HepG2 (cell line): ENCODE data around the gene TXLNA. TPM values are rescaled to one million over a fixed set of nuclear protein-coding genes. Genes with fewer than 3 reads are reported as not detected.

Experiments used
- ATAC-seq: fragments of 200-7000 bp; cut with Tn5 transposase; 3 replicates; pipeline ENCODE4 v1.9.1; 2020; ENCODE audit warnings: mild to moderate bottlenecking, moderate library complexity
- BruUV-seq: library from RNA; stranded (reverse); fragments of 400-500 nt; replicated peaks from 2 replicates; lab custom pipeline; 2021; lab: Mats Ljungman, UMichigan
- CTCF ChIA-PET: fragments of 300-600 bp; formaldehyde crosslinking; extraction: SDS; loops from one replicate; lab custom pipeline; 2021; ENCODE audit warnings: low total read pairs, inconsistent platforms, low intra/inter-chr PET ratio; lab: Yijun Ruan, JAX
- POLR2A ChIA-PET: fragments of 350-600 bp; sonication (Branson Sonifier 250); formaldehyde crosslinking; loops from one replicate; lab custom pipeline; 2020; ENCODE audit warnings: antibody characterized with exemption, inconsistent platforms; lab: Yijun Ruan, JAX
- DNase-seq: peaks from one replicate; pipeline ENCODE4 v3.0.0-alpha.2; 2015; ENCODE audit warnings: low spot score
- FAIRE-seq: peaks from 3 replicates; lab custom pipeline; 2011; peaks lifted over from hg19 to GRCh38; lab: Jason Lieb, UNC
- H2AFZ ChIP-seq: one replicate; pipeline ENCODE4 v1.6.1; 2011; ENCODE audit warnings: low read length, inconsistent platforms
- H3K27ac ChIP-seq: fragments of 300-600 bp; 3 replicates; pipeline ENCODE4 v1.8.0; 2011; ENCODE audit warnings: mixed run types, mild to moderate bottlenecking, mixed read lengths, low read length, inconsistent platforms; ENCODE audit not compliant: insufficient read depth; ENCODE audit errors: extremely low read length
- H3K27me3 ChIP-seq, 2 experiments: fragments of 200-600 bp in 1 of 2; 2 replicates in 1 of 2; 3 replicates in 1 of 2; pipeline versions ENCODE4 v1.6.0 to v1.8.0; 2011; ENCODE audit warnings: low read length in 2 of 2, mild to moderate bottlenecking in 2 of 2, moderate library complexity in 2 of 2, inconsistent platforms in 1 of 2; ENCODE audit not compliant: insufficient read depth in 2 of 2, control insufficient read depth in 1 of 2
- H3K36me3 ChIP-seq, 2 experiments: fragments of 200-600 bp in 1 of 2; replicated peaks in 1 of 2; 2 replicates in 1 of 2; 3 replicates in 1 of 2; pipeline versions ENCODE4 v1.5.1 to v1.8.0; 2011; ENCODE audit warnings: low read length in 2 of 2, inconsistent platforms in 1 of 2; ENCODE audit not compliant: insufficient read depth in 2 of 2, control insufficient read depth in 1 of 2
- H3K4me1 ChIP-seq: 2 replicates; pipeline ENCODE4 v1.5.1; 2012; ENCODE audit warnings: low read length, inconsistent platforms; ENCODE audit not compliant: insufficient read depth
- H3K4me2 ChIP-seq: 2 replicates; pipeline ENCODE4 v1.6.0; 2011; ENCODE audit warnings: low read depth, low read length, inconsistent platforms
- H3K4me3 ChIP-seq, 3 experiments: fragments of 200-600 bp in 1 of 3; sonication (generic), shearing (Covaris generic) in 1 of 3; replicated peaks in 1 of 3; 2 replicates each; pipeline ENCODE4 v1.5.1; 2011 to 2016; ENCODE audit warnings: low read length in 3 of 3, inconsistent platforms in 2 of 3, low read depth in 2 of 3, mild to moderate bottlenecking in 2 of 3, control low read depth in 1 of 3, mixed read lengths in 1 of 3; ENCODE audit not compliant: insufficient read depth in 1 of 3
- H3K79me2 ChIP-seq: one replicate; pipeline ENCODE4 v1.6.1; 2011; ENCODE audit warnings: low read length, inconsistent platforms; ENCODE audit not compliant: insufficient read depth
- H3K9ac ChIP-seq: 2 replicates; pipeline ENCODE4 v1.6.0; 2011; ENCODE audit warnings: mild to moderate bottlenecking, low read depth, low read length, inconsistent platforms; ENCODE audit not compliant: insufficient read depth
- H3K9me3 ChIP-seq: 2 replicates; pipeline ENCODE4 v1.5.1; 2012; ENCODE audit warnings: mild to moderate bottlenecking, low read length
- H4K20me1 ChIP-seq: 2 replicates; pipeline ENCODE4 v1.6.0; 2011; ENCODE audit warnings: inconsistent platforms, mild to moderate bottlenecking, low read length, moderate library complexity; ENCODE audit not compliant: insufficient read depth
- AGO1 ChIP-seq: fragments of 200-400 bp; formaldehyde crosslinking; IDR thresholded peaks from 2 replicates; pipeline ENCODE4 v1.6.1; 2017; ENCODE audit warnings: mild to moderate bottlenecking, low read depth, low read length, moderate library complexity; ENCODE audit not compliant: poor library complexity, severe bottlenecking
- ARNT2 ChIP-seq: sonication (generic); formaldehyde crosslinking; IDR thresholded peaks from 2 replicates; pipeline ENCODE4 v1.8.0; 2022; ENCODE audit warnings: mild to moderate bottlenecking, low read depth, missing genetic modification reagents, moderate library complexity
- SAP130 ChIP-seq: IDR thresholded peaks from 2 replicates; pipeline ENCODE4 v1.6.1; 2016; ENCODE audit warnings: low read depth
- SIN3A ChIP-seq: IDR thresholded peaks from 2 replicates; pipeline ENCODE4 v1.6.1; 2011; ENCODE audit warnings: low read depth, mild to moderate bottlenecking, control low read depth, low read length, borderline replicate concordance
- STAG1 ChIP-seq: sonication (generic); formaldehyde crosslinking; IDR thresholded peaks from 2 replicates; pipeline ENCODE4 v1.4.0; 2020; ENCODE audit warnings: missing genetic modification reagents
- YY1 ChIP-seq: IDR thresholded peaks from 2 replicates; pipeline ENCODE4 v1.6.1; 2011; ENCODE audit warnings: low read length, low read depth, moderate library complexity, mild to moderate bottlenecking; ENCODE audit not compliant: insufficient read depth, insufficient replicate concordance
- ZNF12 ChIP-seq: sonication (generic); formaldehyde crosslinking; IDR thresholded peaks from 2 replicates; pipeline ENCODE4 v1.5.0; 2020; ENCODE audit warnings: missing genetic modification reagents
- WGBS: methylation state at CpG from one replicate; pipeline ENCODE4 v1.1.6; 2017; ENCODE audit warnings: low lambda C conversion rate; 5-methylcytosine and 5-hydroxymethylcytosine counted together
- in situ Hi-C: cut with HindIII; loops from 2 replicates; pipeline ENCODE4 v1.10.0; 2017; ENCODE audit warnings: low pct_unique_long_range_greater_than_20kb; ENCODE audit not compliant: extremely low pct_ligation_motif_present
- intact Hi-C: fragments of 100-400 bp; cut with micrococcal nuclease; formaldehyde crosslinking; loops from one replicate; pipeline ENCODE4 v1.10.0; 2022; ENCODE audit not compliant: unreplicated experiment
- polyA plus RNA-seq, 8 experiments: library from polyadenylated mRNA; depleted of rRNA in 3 of 8; stranded (reverse) in 7 of 8; unstranded in 1 of 8; fragments of >200 nt; fragmentation: Illumina TruSeq in 4 of 8; extraction: Trizol in 4 of 8; gene quantifications; 2 replicates each; pipeline versions ENCODE4 v1.2.1 to v1.2.3, GENCODE V29; 2011 to 2016; ENCODE audit warnings: low read depth in 4 of 8, missing spikeins in 1 of 8, mixed read lengths in 1 of 8; ENCODE audit not compliant: insufficient read depth in 1 of 8
- total RNA-seq, 5 experiments: library from RNA; depleted of rRNA; stranded (reverse); fragments of >200 nt; fragmentation: Illumina TruSeq; extraction: Trizol; gene quantifications; 2 replicates each; pipeline ENCODE4 v1.2.3, GENCODE V29; 2016; ENCODE audit warnings: low read depth in 1 of 5
- TF ChIP-seq, protein P1 (sequence below): sonication (generic); formaldehyde crosslinking; IDR thresholded peaks from 2 replicates; pipeline ENCODE4 v1.4.0; 2020; ENCODE audit warnings: missing genetic modification reagents, borderline replicate concordance
- TF ChIP-seq, protein P2 (sequence below): sonication (generic); formaldehyde crosslinking; IDR thresholded peaks from 2 replicates; pipeline ENCODE4 v1.5.1; 2020; ENCODE audit warnings: mild to moderate bottlenecking, missing genetic modification reagents, moderate library complexity
- TF ChIP-seq, protein P3 (sequence below): sonication (generic); IDR thresholded peaks from 2 replicates; pipeline ENCODE4 v1.6.1; 2016; ENCODE audit warnings: low read depth, borderline replicate concordance

Gene TXLNA
- total and polyA plus RNA-seq, 2 of the 13 experiments (the other 11 are each of a cell fraction or from before 2014, with no cell fraction given): 29.6 to 67.8 TPM

DNA sequence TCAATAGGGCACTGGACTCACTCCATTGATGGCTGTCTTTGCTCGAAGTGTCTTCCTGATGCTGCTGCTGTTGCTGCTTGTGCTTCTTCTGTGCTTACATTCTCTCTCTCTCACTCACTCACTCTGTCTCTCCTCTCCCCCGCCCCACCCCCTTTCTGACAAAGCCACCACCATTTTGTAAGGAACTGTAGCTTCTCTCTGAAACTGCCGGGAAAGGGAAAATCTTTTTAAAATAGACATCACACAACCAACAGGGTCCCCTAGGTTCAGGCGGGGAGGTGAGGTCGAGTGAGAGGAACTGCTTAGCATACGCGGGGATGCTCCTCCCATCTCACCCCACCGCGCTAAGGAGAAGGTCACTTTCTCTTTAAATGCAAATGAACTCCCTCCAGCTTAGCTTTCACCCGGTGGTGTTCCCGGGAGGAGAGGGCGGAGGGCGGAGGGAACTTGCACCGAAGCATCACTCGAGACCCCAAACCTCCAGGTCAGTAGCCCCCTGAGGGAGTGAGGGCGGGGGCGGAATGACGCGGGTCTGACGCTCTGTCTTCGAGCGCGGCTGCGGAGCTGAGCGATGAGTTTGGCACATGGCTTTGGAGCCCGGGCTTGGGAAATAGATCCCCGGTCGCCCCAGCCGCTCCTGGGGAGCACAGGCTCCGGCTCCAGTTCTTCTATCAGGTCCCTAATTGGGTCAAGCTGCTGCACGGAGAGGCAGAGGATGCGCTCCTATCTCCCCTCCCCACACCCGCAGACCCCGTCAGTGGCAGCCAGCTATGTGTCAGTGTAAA, 20.9 kb downstream of the TXLNA start, which contains the start of gene CCDC28B (continued):
- TF ChIP-seq, protein P1, sequence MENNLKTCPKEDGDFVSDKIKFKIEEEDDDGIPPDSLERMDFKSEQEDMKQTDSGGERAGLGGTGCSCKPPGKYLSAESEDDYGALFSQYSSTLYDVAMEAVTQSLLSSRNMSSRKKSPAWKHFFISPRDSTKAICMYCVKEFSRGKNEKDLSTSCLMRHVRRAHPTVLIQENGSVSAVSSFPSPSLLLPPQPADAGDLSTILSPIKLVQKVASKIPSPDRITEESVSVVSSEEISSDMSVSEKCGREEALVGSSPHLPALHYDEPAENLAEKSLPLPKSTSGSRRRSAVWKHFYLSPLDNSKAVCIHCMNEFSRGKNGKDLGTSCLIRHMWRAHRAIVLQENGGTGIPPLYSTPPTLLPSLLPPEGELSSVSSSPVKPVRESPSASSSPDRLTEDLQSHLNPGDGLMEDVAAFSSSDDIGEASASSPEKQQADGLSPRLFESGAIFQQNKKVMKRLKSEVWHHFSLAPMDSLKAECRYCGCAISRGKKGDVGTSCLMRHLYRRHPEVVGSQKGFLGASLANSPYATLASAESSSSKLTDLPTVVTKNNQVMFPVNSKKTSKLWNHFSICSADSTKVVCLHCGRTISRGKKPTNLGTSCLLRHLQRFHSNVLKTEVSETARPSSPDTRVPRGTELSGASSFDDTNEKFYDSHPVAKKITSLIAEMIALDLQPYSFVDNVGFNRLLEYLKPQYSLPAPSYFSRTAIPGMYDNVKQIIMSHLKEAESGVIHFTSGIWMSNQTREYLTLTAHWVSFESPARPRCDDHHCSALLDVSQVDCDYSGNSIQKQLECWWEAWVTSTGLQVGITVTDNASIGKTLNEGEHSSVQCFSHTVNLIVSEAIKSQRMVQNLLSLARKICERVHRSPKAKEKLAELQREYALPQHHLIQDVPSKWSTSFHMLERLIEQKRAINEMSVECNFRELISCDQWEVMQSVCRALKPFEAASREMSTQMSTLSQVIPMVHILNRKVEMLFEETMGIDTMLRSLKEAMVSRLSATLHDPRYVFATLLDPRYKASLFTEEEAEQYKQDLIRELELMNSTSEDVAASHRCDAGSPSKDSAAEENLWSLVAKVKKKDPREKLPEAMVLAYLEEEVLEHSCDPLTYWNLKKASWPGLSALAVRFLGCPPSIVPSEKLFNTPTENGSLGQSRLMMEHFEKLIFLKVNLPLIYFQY (CRISPR knock-in tag): no peak
- no peak for TF ChIP-seq ZNF12

DNA sequence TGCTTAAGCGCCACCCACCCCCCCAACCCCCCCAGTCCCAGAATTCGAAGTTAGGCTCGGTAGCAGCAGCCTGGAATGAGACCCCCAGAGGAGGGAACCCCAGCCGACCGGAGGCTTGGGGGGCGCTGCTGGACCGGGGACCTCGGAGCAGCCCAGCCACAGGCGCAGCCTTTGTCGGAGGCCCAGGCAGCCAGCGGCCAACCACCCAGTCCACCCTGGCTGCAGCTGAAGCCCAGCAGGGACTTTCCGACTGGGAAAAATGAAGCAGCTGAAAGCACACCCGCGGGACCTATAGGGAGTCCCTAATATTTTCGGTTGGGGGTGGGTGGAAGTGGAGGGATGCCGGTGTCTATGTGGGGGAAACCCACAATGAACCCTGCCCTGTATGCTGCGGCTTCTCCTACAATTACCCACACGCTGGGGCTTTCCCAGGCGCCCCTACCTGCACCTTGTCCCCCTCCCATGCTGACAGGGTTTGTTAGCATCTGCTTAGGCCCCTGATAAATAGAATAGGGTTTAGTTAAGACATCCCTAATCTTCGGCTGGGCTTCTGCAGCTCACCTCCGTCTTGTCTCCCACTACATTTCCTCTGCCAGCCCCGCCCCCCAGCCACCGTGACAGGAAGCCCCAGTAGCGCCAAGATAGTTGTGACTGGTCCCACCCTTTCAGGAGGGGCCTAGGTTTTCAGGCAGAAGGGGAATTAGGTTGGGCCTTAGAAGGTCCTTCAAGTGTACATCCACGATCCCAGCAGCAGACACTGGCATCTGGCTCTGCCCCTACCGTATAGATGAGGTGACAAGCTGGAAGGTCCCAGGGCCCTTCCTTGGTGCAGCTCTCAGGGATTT, 21.8 kb downstream of the TXLNA start:
- 4% methylated on average over 12 of the region's 26 CpGs for WGBS
- TF ChIP-seq AGO1: peak; percentile 77
- TF ChIP-seq, protein P2, sequence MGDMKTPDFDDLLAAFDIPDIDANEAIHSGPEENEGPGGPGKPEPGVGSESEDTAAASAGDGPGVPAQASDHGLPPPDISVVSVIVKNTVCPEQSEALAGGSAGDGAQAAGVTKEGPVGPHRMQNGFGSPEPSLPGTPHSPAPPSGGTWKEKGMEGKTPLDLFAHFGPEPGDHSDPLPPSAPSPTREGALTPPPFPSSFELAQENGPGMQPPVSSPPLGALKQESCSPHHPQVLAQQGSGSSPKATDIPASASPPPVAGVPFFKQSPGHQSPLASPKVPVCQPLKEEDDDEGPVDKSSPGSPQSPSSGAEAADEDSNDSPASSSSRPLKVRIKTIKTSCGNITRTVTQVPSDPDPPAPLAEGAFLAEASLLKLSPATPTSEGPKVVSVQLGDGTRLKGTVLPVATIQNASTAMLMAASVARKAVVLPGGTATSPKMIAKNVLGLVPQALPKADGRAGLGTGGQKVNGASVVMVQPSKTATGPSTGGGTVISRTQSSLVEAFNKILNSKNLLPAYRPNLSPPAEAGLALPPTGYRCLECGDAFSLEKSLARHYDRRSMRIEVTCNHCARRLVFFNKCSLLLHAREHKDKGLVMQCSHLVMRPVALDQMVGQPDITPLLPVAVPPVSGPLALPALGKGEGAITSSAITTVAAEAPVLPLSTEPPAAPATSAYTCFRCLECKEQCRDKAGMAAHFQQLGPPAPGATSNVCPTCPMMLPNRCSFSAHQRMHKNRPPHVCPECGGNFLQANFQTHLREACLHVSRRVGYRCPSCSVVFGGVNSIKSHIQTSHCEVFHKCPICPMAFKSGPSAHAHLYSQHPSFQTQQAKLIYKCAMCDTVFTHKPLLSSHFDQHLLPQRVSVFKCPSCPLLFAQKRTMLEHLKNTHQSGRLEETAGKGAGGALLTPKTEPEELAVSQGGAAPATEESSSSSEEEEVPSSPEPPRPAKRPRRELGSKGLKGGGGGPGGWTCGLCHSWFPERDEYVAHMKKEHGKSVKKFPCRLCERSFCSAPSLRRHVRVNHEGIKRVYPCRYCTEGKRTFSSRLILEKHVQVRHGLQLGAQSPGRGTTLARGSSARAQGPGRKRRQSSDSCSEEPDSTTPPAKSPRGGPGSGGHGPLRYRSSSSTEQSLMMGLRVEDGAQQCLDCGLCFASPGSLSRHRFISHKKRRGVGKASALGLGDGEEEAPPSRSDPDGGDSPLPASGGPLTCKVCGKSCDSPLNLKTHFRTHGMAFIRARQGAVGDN (CRISPR knock-in tag): peak; percentile 45; the same call in 1 of the 2 replicates
- TF ChIP-seq ARNT2 (CRISPR knock-in tag): peak; percentile 77; the same call in 1 of the 2 replicates
- TF ChIP-seq, protein P3, sequence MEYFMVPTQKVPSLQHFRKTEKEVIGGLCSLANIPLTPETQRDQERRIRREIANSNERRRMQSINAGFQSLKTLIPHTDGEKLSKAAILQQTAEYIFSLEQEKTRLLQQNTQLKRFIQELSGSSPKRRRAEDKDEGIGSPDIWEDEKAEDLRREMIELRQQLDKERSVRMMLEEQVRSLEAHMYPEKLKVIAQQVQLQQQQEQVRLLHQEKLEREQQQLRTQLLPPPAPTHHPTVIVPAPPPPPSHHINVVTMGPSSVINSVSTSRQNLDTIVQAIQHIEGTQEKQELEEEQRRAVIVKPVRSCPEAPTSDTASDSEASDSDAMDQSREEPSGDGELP: 0 out of 2 replicates have a peak, but pooled peaks have one; percentile 13
- peak; percentile 41 for TF ChIP-seq STAG1
- peak; percentile 9 for TF ChIP-seq YY1
- TF ChIP-seq SIN3A: peak; percentile 29; the same call in 1 of the 2 replicates
- TF ChIP-seq SAP130: no peak; the same call in 1 of the 2 replicates

More for the DNA sequence above, 21.8 kb downstream of the TXLNA start:
- DNase-seq: no peak
- intact Hi-C loops: no loop called here
- peak overlapping the region; percentile 64 to 72 (median 65) for H3K4me3 ChIP-seq
- ChIA-PET CTCF (no interaction called here), POLR2A (interaction anchor here (1.0 to 4.8 kb wide), 12 partner anchors 9 to 193 kb away, joined by 3 to 38 read pairs (median 5); partner anchors contain the start of genes BSDC1, KPNA6, MARCKSL1 and TXLNA)
- H3K27ac ChIP-seq: no peak overlapping the region
- H3K9ac ChIP-seq: peak overlapping the region; percentile 45
- H3K4me1 ChIP-seq: peaks cover 22% of the 10 kb centered on the region
- no peaks in the 10 kb centered on the region for H4K20me1 ChIP-seq
- no peaks in the 10 kb centered on the region for H3K9me3 ChIP-seq
- H3K27me3 ChIP-seq: no peaks in the 10 kb centered on the region
- no TSS peak for BruUV-seq
- ATAC-seq: peak; percentile 71
- peak overlapping the region; percentile 96 for H3K4me2 ChIP-seq
- peaks cover 1 to 12% of the 10 kb centered on the region in 2 experiments; a peak in 4 of 5 replicates for H3K36me3 ChIP-seq
- FAIRE-seq: no peak
- H3K79me2 ChIP-seq: no peaks in the 10 kb centered on the region
- no peak overlapping the region for H2AFZ ChIP-seq
- in situ Hi-C loops: no loop called here
